Natural killer cell (primary cell): ENCODE results near the gene MAD1L1. TPM values are rescaled to one million over a fixed set of nuclear protein-coding genes. Genes with fewer than 3 reads are reported as not detected.

Experiments
- ATAC-seq, 3 donors: fragments of 150-1000 bp in 2 of 3; fragments of 200-7000 bp in 1 of 3; cut with Tn5 transposase; 1 replicate in 1 of 3; 2 replicates in 2 of 3; pipeline ENCODE4 v1.10.0; 2021; ENCODE audit warnings: mild to moderate bottlenecking in 2 of 3, moderate library complexity in 2 of 3
- DNase-seq, 2 donors: peaks; one replicate each; pipeline versions ENCODE4 v3.0.0 to v3.0.0-alpha.2; 2013 to 2021; ENCODE audit warnings: mixed read lengths in 1 of 2
- H3K27ac ChIP-seq: one replicate; pipeline ENCODE4 v1.5.1; 2013; ENCODE audit warnings: mild to moderate bottlenecking, low read length
- H3K27me3 ChIP-seq: one replicate; pipeline ENCODE4 v1.6.1; 2013; ENCODE audit warnings: low read length; ENCODE audit not compliant: control insufficient read depth, insufficient read depth
- H3K36me3 ChIP-seq: one replicate; pipeline ENCODE4 v1.6.1; 2013; ENCODE audit warnings: low read length; ENCODE audit not compliant: control insufficient read depth, insufficient read depth
- H3K4me1 ChIP-seq: one replicate; pipeline ENCODE4 v1.6.1; 2013; ENCODE audit warnings: low read length; ENCODE audit not compliant: control insufficient read depth, insufficient read depth
- H3K4me3 ChIP-seq: one replicate; pipeline ENCODE4 v1.5.1; 2013; ENCODE audit warnings: low read length
- H3K9me3 ChIP-seq: one replicate; pipeline ENCODE4 v1.6.1; 2013; ENCODE audit warnings: low read length; ENCODE audit not compliant: control insufficient read depth, insufficient read depth
- H3K27ac Mint-ChIP-seq, 2 donors: one replicate each; pipeline ENCODE4 v1.8.0; 2022; ENCODE audit warnings: mild to moderate bottlenecking in 2 of 2, mixed read lengths in 2 of 2, moderate library complexity in 1 of 2
- H3K27me3 Mint-ChIP-seq, 2 donors: one replicate each; pipeline ENCODE4 v1.8.0; 2022; ENCODE audit warnings: low read depth in 2 of 2, mixed read lengths in 2 of 2
- H3K36me3 Mint-ChIP-seq: one replicate; pipeline ENCODE4 v1.8.0; 2022; ENCODE audit warnings: mixed read lengths
- H3K4me1 Mint-ChIP-seq, 2 donors: one replicate each; pipeline ENCODE4 v1.8.0; 2022; ENCODE audit warnings: mixed read lengths in 2 of 2
- H3K4me3 Mint-ChIP-seq: one replicate; pipeline ENCODE4 v1.8.0; 2022; ENCODE audit warnings: mild to moderate bottlenecking, moderate library complexity, mixed read lengths
- H3K9me3 Mint-ChIP-seq, 2 donors: one replicate each; pipeline ENCODE4 v1.8.0; 2022; ENCODE audit warnings: mixed read lengths in 2 of 2
- WGBS: methylation state at CpG from one replicate; pipeline ENCODE4 v1.1.7; 2013; ENCODE audit warnings: missing lambda C conversion rate; ENCODE audit not compliant: insufficient coverage; 5-methylcytosine and 5-hydroxymethylcytosine counted together
- intact Hi-C: fragments of 100-400 bp; cut with micrococcal nuclease; formaldehyde crosslinking; loops from one replicate; pipeline ENCODE4 v1.14.2; 2022
- total RNA-seq, 4 donors: library from RNA; stranded (reverse); fragments of 120-200 nt in 1 of 4; gene quantifications; one replicate each; pipeline versions ENCODE4 v1.2.3 to v1.2.4, GENCODE V29; 2013 to 2022
- TF ChIP-seq, protein P1 (sequence below): fragments of 200-600 bp; IDR thresholded peaks from one replicate; pipeline ENCODE4 v1.8.0; 2022; ENCODE audit warnings: antibody characterized with exemption

Gene MAD1L1
- total RNA-seq, 3 donors from 2014 or later (not counting 1 experiment from before 2014, with no cell fraction given) = 53.6 to 81.2 (median 77.4) TPM

DNA sequence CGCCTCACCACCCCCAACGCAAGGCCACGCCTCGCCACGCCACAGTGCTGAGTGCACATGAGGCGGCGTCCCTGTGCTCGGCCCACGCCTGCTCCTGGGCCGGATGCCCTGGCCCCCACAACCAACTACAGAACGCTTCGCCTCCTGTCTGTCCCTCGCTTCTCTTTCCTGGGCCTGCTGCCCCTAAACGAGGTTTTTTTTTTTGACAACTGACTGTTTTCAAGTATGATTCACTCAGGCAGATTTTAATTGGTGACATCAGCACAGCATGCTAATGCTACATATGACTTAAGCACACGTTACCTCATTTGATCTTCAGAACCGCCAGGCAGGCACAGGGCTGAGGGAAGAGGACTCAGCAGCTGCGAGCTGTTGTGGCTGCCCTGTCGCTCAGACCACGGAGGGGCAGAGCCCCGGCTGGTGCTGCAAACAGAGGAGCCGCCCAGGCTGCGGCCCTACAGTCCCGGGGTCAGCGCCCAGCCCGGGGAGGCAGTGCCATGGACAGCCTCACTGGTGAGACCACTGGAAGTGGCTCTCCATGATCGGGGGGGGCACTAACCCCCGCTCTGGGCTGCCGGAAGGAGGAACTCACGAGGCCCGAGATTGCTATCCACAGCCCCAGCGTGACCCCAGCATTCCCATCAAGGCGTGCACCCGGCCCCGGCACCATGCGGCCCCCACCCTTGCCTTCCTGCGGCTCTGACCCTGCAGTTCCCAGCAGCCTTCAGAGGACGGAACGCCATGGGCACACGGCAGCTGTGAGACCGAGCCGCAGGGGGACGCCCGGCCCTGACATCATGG is 212.8 kb downstream of the MAD1L1 start:
- peak overlapping the region; percentile 89 for H3K4me3 Mint-ChIP-seq
- peak overlapping the region; percentile 82 to 92 for H3K27ac Mint-ChIP-seq
- TF ChIP-seq, protein P1, sequence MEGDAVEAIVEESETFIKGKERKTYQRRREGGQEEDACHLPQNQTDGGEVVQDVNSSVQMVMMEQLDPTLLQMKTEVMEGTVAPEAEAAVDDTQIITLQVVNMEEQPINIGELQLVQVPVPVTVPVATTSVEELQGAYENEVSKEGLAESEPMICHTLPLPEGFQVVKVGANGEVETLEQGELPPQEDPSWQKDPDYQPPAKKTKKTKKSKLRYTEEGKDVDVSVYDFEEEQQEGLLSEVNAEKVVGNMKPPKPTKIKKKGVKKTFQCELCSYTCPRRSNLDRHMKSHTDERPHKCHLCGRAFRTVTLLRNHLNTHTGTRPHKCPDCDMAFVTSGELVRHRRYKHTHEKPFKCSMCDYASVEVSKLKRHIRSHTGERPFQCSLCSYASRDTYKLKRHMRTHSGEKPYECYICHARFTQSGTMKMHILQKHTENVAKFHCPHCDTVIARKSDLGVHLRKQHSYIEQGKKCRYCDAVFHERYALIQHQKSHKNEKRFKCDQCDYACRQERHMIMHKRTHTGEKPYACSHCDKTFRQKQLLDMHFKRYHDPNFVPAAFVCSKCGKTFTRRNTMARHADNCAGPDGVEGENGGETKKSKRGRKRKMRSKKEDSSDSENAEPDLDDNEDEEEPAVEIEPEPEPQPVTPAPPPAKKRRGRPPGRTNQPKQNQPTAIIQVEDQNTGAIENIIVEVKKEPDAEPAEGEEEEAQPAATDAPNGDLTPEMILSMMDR = no peak
- Histone ChIP-seq H3K4me3 (peak overlapping the region; percentile 11), H3K4me1 (peaks cover 34% of the 10 kb centered on the region), H3K27ac (peak overlapping the region; percentile 80), H3K9me3 (peaks cover 7% of the 10 kb centered on the region), H3K36me3 (no peaks in the 10 kb centered on the region), H3K27me3 (no peaks in the 10 kb centered on the region)
- H3K9me3 Mint-ChIP-seq = peaks cover 0 to 3% of the 10 kb centered on the region in 2 donors
- H3K36me3 Mint-ChIP-seq = peaks cover 9% of the 10 kb centered on the region
- intact Hi-C loops = loop anchor here (1.0 kb wide), 1 partner anchor 11 kb away; no protein-coding TSS in a partner anchor
- WGBS = 24% methylated on average over 43 of the region's 43 CpGs
- H3K4me1 Mint-ChIP-seq = peaks cover 30 to 50% of the 10 kb centered on the region in 2 donors
- ATAC-seq (peak; percentile 86 to 90 (median 88)), DNase-seq (peak; percentile 66)
- peaks cover 2 to 6% of the 10 kb centered on the region in 2 donors for H3K27me3 Mint-ChIP-seq

DNA sequence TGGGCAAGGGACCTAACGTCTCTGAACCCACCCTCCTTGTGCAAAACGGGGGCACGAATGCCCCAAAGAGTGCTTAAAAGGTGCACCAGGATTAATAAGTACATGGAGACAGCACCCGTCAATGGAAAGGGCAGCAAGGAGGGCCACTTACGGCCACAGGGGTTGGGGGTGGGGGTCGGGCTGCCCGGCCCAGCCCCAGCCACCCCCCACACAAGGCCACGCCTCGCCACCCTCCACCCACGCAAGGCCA is 213.4 kb downstream of the MAD1L1 start:
- no peak overlapping the region for H3K4me3 ChIP-seq

DNA sequence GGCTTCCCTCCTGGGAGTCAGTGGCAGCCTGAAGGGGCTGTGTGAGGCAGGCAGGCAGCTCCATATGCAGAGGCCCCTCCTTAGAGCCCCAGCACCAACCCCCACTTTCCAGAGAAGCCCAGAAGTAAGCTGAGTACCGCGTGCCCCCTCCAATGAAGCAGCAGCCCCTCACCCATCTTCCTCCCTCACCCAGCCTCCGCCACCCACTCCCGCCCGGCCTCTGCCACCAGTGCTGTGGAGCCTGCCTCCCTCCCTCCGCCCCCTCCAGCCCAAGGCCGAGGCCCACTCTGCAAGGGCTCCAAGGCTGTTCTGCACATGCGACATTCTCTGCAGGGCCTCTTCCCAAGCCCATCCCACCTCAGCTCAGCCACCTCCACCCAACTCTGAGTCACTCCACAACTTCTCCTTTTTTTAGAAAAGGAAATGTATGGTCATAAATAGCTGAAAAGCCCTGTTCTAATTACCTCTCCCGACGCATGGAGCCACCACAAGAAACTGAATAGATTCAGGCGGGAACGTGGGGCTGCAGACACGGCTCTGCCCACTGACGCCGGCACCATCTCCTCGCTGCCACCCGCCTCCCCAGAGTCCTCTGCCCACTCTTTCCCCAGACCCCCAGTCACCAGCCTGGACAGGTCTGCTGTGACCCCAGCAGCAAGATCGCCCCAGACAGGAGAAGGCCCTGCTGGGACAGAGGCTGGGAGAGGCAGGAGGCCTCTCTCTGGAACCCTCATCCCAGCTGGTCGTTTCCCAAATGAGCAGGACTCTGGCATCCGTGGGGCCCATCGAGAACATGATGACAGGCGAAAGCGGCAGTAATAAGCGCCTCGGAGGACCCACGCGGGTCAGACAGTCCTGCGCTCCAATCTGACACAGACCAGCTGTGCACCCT is 213.9 kb downstream of the MAD1L1 start:
- Mint-ChIP-seq H3K36me3 (no peaks in the 10 kb centered on the region), H3K27me3 (peaks cover 0 to 2% of the 10 kb centered on the region in 2 donors), H3K4me3 (peak overlapping the region; percentile 55), H3K27ac (peak overlapping the region in 1 of 2 donors; percentile 92), H3K4me1 (peaks cover 30 to 45% of the 10 kb centered on the region in 2 donors), H3K9me3 (no peaks in the 10 kb centered on the region)
- peak overlapping the region; percentile 80 for H3K27ac ChIP-seq
- ATAC-seq (no peak), DNase-seq (no peak)
- H3K36me3 ChIP-seq = no peaks in the 10 kb centered on the region
- H3K4me1 ChIP-seq = peaks cover 29% of the 10 kb centered on the region
- H3K4me3 ChIP-seq = no peak overlapping the region
- no peaks in the 10 kb centered on the region for H3K9me3 ChIP-seq
- TF ChIP-seq, protein P1 = no peak
- intact Hi-C loops = loop anchor here (1.0 kb wide), 1 partner anchor 12 kb away; no protein-coding TSS in a partner anchor
- H3K27me3 ChIP-seq = no peaks in the 10 kb centered on the region
- 60% methylated on average over 28 of the region's 28 CpGs for WGBS

More for the DNA sequence above, 213.4 kb downstream of the MAD1L1 start:
- Histone ChIP-seq H3K27ac (peak overlapping the region; percentile 80), H3K36me3 (no peaks in the 10 kb centered on the region), H3K4me1 (peaks cover 32% of the 10 kb centered on the region), H3K27me3 (no peaks in the 10 kb centered on the region), H3K9me3 (peaks cover 4% of the 10 kb centered on the region)
- ATAC-seq (no peak), DNase-seq (no peak)
- Mint-ChIP-seq H3K27ac (peak overlapping the region; percentile 82 to 92), H3K4me3 (no peak overlapping the region), H3K36me3 (peaks cover 4% of the 10 kb centered on the region), H3K9me3 (no peaks in the 10 kb centered on the region), H3K27me3 (peaks cover 1 to 2% of the 10 kb centered on the region in 2 donors), H3K4me1 (peaks cover 30 to 48% of the 10 kb centered on the region in 2 donors)
- TF ChIP-seq, protein P1 = no peak
- 31% methylated on average over 10 of the region's 10 CpGs for WGBS
- intact Hi-C loops = loop anchor here (1.0 kb wide), 1 partner anchor 12 kb away; no protein-coding TSS in a partner anchor
